ENCODE measurements around the gene TMEM132D. TPM values are rescaled to one million over a fixed set of nuclear protein-coding genes. Genes with fewer than 3 reads are reported as not detected.
"Not testable (repeated sequence)": the region's sequence is repeated elsewhere in the genome, so short reads cannot be mapped to it uniquely, and the experiment has no call there.

TMEM132D gene
- total RNA-seq, 1 donor from 2014 or later, result not detected

DNA sequence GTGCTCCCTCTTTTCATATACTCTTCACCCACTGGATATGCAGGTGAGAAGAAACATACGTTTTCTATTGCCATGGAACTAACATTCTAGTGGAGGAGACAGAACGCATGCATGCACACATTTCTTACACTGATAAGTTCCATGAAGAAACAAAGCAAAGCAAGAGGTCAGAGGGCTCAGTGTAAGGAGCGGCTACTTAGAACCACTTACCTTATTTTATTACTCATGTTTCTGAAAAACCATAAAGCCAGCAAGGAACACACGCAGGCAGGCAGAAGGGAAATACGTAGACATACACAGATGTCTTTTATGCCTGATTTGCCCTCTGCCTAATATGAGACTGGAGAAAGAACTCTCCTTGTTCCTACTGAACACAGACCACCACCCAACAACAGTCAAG, 362.9 kb downstream of the TMEM132D start:
- intact Hi-C loops (cut with micrococcal nuclease), result no loop called here

DNA sequence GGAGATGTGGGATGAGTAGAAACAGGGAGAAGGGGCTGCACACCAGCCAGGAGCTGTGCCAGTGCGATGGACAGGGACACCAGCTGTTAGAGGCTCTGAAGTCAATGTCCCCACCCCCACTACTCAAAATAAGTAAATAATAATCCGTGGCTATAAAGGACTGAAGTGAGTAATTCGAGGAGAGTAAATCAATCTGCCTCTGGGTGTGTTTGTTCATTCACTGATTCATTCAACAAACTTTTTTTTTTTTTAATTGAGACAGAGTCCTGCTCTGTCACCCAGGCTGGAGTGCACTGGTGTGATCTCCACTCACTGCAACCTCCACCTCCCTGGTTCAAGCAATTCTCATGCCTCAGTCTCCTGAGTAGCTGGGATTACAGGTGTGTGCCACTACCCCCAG, 363.6 kb downstream of the TMEM132D start:
- intact Hi-C loops (cut with micrococcal nuclease), result no loop called here

DNA sequence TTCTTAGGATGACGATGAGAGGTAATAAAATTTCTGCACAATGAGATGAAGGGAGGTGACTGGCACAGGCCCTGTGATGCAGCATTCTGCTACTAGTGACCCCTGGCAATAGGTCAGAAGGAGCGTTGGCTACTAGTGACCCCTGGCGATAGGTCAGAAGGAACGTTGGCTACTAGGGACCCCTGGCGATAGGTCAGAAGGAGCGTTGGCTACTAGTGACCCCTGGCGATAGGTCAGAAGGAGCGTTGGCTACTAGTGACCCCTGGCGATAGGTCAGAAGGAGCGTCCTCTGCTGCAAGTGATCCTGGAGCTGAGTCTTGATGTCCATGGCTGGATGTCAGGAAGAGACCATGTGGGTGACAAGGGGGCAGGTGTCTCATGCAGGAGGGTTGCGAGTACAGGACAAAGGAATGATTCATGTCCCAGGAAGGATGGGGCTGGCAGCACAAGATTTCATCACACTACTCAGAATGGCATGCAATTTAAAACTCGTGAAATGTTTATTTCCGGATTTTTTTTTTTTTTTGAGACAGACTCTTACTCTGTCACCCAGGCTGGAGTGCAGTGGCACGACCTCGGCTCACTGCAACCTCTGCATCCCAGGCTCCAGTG, 365.0 kb downstream of the TMEM132D start:
- intact Hi-C loops (cut with micrococcal nuclease), result not testable (repeated sequence)

DNA sequence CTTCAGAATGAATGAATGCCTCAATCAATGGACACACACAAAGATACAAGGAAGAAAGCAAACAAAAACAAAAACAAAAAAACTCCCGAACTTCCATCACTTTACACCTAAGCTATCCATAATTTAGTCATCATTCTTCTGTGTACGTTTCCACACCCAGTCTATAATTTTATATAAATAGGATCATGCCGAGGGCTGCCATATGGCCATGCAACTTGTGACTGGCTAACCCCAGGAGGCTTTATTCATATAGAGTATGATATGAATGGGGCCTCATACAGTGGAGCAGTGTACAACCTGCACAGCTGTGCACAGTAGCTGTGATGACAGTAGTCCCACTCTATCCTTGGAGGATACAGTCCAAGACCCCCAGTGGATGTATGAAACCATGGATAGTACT, 365.7 kb downstream of the TMEM132D start:
- intact Hi-C loops (cut with micrococcal nuclease), result no loop called here

DNA sequence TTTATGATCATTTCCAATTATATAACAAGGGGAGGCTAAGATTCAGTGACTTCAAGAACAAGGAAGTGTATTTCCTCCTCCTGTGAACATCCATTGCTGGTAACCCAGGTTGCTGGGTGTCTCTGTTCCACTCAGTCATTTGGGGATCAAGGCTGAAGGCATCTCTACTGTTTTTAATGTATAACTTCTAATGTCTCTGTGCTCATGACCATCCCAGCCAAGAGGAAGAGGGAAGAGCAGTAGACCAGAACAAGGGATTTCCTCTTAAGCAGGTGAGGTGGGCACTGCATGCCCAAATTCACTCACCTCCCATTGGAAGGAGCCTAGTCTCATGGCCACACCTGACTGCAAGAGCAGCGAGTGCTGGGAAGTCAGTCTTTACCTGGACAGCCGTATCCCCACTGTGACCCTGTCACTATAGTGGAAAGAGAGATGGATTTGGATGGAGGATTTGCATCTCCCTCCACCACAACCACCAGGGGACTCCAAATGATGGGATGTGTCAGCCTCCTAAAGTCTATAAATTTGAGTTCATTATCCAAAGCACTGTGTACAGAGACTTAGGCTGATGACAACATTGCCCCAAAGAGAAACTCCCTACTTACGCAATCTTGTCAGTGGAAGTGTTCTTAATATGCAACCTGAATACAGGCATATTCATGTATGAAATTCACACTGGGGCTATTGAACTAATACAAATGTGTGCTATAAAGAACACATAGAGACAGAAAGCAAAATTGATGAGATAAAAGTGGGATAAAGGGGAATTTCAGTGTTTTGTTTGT, 368.7 kb downstream of the TMEM132D start:
- intact Hi-C loops (cut with micrococcal nuclease), result no loop called here

DNA sequence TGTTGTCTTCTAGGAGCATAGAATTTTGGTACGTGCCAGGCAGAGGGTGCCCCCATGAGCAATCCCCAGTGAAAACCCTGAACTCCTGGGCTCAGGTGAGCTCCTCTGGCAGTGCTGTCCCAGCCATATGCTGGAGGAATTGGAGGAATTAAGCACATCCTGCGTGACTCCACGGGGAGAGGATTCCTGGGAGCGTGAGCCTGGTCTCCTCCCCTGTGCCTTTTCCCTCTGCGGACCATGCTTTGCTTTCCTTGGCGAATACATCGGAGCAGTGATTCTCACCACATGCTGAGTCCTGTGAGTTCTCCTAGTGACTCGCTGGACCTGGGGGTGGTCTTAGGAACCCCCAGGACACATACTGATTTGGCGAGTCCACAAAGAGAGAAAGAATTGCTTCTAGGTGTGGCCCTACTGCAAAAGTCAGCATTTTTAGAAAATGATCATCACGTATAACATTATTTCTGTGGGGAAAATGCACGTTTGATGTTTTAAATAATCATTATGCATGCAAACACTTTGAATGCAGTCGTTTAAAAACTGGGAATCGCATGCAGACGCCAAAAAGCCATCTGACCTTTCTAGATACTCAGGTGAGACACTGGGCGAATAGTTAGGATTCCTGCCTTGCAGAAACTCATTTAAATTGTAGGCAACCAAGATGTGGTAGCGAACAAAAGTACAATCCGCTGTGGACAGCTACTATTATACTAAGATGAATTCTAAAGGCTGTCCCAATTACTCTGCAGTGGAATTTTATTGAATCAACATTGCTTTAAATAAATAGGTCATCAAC, 370.9 kb downstream of the TMEM132D start:
- intact Hi-C loops (cut with micrococcal nuclease), result no loop called here

DNA sequence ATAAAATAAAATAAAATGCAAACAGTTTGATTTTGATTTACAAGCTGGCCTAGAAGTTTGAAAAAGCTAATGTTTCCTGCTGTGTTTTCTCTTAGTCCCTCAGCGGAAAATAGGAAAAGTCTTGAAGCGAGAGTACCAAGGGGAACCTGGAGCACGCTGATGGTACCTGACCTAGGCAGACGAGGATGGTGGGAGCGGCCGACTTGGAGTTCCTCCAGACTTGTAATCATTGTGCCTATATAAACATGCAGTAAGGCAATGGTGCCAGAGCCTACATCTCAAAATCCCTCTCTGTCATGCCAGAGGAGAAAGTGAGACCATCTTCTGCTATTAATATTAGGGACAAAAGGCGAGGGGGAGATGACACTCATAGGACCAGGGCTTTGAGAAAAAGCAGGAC, 371.7 kb downstream of the TMEM132D start:
- intact Hi-C loops (cut with micrococcal nuclease), result no loop called here

DNA sequence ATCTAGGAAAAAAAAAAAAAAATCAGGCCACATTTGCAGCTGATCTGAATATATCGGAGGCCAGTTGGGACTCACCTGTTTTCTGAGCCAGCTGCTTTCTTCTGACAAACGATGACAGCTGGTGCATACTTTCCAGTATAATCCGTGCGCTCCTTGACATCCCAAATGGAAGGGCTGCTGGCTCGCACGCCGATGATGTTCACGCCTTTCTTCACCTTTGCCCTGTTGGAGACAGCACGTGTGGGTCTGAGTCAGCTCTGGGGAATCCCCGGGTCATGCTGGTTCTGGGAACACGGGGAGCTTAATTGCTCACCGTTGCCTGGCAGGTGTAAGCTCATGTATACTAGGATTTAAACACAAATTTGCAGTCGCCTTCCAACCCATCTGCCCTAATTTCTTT, 372.8 kb downstream of the TMEM132D start:
- intact Hi-C loops (cut with micrococcal nuclease), result no loop called here

DNA sequence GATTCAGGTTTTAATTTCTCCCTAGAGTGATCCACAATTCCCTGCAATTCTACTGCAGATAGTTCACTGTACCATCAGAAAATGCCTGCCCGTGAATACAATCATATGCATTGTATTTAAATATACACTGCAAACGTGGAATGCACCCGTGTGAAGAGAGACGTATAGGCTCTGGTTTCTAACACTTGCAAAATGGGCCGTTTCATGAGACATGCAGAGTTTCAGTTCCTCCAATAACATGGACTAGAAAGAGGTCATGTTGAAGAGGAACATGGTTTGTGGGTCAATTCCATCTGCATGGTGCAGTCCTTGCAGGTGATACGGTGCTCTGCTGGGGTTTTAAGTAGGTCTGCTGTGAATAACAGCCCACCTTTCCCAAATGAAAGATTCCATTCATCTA, 373.3 kb downstream of the TMEM132D start:
- intact Hi-C loops (cut with micrococcal nuclease), result no loop called here

DNA sequence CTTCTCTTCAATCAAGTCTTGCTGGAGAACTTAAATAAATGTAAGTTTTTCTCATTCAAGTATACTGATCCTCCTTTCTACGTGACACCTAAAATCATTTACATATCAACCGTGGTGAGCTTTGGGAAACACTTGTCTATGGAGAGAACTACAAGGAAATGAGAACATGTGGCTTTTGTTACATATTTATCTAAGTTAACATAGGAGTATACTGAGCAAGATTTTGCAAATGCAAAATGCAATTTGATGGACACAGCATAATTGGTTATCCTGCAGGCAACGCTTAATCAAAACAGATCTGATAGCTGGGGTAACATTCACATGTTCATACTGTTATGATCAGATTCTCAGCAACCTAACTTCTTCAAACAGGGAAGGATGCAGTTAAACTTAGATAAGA, 376.3 kb downstream of the TMEM132D start:
- intact Hi-C loops (cut with micrococcal nuclease), result no loop called here

DNA sequence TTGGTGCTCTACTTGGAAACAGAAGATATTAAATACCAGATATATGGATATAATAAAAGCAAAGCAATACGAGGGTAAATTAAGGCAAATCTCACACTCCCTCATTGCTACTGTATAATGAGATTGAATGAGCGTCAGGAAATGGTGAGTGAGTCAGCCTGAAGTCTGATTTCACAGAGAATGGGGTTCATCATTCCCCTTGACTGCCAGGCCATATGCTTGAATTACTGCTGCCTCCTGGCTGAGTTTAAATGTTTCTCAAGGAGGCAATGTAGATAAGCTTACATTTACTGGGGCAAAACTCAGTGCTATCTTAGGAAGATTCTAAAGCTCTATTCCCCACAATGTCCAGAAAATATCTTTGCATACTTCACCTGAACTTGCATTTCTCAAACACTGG, 380.2 kb downstream of the TMEM132D start:
- intact Hi-C loops (cut with micrococcal nuclease), result no loop called here

DNA sequence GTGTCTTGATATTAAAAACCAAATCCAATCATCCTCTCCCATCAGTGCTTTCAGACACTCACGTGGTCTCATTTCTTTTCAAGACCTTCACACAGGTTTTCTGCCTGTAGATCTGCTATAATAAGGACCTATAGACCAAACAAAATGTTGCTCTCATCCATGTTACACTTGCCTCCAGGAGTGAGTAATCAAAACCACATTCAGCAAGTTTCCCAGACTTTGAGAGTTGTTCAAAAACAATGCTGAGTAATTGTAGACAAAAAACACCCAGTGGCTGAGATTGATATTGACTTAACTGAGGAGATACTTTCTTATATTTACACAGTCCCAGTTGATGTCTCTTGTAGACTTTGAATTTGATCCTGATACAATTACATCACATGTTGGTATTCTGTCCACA, 383.1 kb downstream of the TMEM132D start:
- intact Hi-C loops (cut with micrococcal nuclease), result no loop called here

DNA sequence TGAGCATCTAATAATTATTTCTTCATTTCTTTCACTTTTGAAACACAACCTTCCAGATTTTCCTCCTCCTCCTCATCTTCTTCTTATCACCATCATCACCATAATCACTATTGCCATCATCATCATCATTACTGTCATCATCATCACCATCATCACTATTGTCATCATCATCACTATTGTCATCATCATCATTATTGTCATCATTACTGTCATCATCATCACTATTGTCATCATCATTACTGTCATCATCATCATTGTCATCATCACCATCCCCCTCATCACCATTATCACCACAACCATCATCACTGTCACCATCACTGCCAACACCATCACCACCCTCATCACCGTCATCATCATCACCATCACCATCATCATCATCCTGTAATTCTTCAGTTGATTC, 400.0 kb downstream of the TMEM132D start:
- intact Hi-C loops (cut with micrococcal nuclease), result no loop called here

DNA sequence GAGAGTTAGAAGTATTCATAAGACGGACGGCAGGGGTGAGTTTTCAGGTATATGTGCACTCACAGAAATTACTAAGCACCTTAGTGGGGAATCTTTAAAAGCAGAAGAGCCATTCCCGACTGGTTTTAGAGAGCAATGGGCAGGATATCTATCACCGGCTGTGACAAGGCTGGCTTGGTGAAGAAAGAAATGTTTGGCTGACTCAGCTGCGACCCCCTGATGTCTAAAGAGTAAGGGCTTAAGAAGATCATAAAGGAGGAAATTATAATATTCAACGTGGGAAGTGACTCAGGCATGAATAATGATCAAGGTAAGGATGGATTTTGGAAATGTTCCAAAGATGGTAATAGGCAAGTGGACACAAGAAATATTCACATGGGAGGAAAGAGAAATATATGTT, 407.6 kb downstream of the TMEM132D start:
- intact Hi-C loops (cut with micrococcal nuclease), result no loop called here

DNA sequence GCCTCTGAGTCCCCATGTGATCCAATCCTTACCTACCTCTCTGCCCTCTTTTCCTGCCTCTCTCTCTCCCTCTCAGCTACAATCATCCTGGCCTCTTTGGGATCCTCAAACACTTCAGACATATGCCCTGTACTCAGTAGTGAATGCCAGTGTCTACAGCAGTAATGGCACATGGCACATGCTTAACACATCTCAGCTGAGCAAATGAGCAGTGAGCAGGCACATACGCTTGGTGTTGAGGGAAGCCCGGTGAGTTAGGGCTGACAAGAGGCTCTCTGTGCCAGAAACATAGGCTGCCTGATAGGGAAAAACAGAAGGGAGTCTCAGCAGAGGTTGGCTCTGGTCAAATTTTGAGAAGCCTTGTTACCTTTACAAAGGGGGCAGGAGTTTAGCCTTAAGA, 409.1 kb downstream of the TMEM132D start:
- intact Hi-C loops (cut with micrococcal nuclease), result no loop called here

DNA sequence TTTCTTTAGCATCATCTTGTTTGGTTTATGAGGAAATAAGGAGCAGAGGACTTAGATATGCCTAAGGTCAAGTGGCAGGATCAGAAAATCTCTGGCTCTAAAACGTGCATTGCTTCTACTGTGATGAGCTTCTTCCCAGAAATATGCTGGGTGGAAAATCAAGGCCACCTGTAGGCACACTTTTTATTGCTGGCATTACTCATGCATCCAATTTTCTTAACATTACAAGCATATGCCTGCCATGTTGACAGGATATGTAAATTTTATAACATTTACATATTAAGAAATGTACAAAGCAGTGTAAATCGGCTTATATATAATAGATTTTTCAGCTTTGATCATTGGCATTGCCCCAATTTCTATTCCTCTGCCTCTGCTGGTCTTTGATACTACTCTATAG, 409.6 kb downstream of the TMEM132D start:
- intact Hi-C loops (cut with micrococcal nuclease), result no loop called here

DNA sequence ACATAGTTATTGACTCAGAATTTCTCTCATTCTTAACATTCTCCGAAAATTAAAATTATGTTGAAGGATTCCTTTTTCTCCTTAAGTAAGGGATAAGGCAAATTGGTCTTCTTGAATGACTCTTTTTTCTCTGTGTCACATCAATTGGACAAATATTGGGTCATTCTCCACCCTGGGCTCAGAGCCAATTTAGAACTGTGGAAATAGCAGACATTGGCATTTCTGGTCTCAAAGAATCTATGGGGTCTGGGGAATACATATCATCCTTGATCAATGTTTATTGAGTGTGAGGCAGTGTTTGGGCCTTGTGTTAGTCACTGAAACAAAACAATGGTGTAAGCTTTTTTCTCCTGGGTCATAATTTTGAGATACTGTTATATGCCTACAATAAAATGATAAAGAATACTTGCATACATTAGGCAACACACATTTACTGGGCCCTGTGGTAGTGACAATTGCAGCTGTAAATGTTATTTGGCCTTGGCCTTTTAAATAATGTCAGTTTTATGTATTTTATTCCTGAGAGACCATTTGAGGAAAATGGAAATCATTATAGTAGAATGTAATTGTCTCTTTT, 414.6 kb downstream of the TMEM132D start:
- intact Hi-C loops (cut with micrococcal nuclease), result no loop called here

DNA sequence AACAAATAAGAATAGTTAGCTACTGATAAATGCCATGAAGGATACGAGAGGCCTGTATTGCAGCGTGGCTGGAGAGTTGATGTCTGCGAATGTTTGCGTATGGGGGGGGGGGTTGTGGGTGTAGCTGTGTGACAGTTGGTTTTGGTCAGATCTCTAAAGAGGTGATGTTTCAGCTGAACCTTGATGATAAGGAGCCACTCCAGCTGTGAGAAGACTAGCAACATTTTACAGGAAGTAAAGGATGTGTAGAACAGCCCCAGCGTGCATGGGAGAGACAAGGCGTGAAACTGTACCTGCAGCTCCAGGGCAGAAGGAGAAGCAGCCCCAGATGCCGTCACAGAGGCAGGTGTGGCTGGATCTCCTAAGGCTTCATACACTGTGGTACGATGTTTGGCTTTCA, 416.9 kb downstream of the TMEM132D start:
- intact Hi-C loops (cut with micrococcal nuclease), result no loop called here

DNA sequence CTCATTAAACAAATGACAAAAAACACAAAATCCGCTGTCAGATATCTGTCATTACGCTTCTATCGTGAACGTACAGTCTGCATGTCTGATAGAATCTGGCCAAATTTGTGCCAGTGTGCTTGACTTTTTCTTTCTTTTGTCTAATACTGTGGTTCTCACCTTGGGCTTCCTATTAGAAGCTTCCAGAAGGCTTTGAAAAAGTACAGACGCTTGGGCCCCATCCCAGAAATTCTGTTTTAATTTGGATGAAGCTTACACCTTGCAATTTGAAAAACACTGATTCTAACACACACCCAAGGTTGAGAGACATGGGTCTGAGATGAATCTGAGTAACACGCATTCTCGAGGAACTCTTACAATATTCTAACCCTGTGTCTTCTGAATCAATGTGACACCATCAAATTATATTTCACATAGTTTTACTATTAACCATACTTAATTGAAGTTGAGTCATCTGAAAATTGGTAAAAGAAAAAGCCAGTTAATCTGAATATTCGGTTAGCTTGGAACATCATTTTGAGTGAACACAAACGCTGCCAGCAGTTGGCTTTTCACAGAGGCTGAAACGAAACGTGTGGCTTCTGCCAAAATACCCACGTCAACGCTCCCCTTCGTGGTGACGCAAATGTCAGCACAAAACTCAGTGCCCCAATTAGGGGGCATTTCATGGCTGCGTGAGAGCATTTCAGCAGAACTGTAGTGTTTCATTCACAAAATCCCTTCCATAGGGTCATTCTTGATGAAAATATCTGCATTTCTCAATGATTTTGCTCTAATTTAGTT, 420.5 kb downstream of the TMEM132D start:
- intact Hi-C loops (cut with micrococcal nuclease), result no loop called here

DNA sequence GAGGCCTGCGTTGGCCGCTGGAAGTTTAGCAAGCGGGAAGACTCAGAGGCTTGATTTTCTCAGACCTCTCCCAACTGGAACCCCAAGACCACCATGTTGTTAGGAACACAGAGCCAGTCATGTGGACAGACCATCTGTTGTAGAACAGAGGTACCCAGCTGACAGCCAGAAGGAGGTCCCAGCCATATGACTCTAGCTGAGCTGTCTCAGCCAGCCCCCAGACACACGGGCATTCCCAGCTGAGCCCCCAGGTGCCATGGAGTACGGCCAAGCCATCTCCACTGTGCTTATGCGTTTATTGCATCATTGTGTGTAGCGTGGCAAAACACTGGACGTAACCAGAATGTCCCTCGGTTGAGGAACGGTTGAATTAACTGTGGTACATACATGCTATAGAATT, 421.9 kb downstream of the TMEM132D start:
- intact Hi-C loops (cut with micrococcal nuclease), result no loop called here

DNA sequence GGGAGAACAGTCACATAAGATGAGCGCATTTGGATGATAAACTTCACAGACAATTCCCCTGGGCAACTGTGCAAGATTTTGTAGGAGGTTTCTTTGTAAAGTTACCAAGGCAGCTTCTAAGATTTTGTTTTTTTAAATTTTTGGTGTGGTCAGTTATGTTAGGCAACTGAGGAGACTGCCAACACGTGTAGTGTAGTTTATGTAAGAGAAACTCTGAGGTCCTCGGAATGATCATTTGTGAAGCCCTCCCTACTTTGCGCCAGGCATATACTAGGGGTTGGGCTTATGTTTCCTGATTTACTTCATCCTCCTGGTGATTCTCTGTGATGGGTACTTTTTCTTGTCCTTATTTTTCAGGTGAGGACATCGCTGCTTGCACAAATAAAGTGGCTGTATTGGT, 433.6 kb downstream of the TMEM132D start:
- intact Hi-C loops (cut with micrococcal nuclease), result no loop called here

Data from T-helper 1 cell treated with Interleukin-12 subunit alpha and Interleukin-12 subunit beta and Interleukin-4 antibody, amounts not matched to agents 30 ng/mL and 1 ng/mL, for 36 hours (primary cell).